ENCODE data around the gene TRAP1.
"Not testable (repeated sequence)": the region's sequence is repeated elsewhere in the genome, so short reads cannot be mapped to it uniquely, and the experiment has no call there.

The TRAP1 gene

GRCh38 chr16:3674513-3675295, 42.6 kb downstream of the TRAP1 start:
- no peak for DNase-seq (ENCODE audit: low read depth in 4 of 4, low spot score in 1 of 4)

GRCh38 chr16:3673676-3674377, 43.5 kb downstream of the TRAP1 start:
- DNase-seq (ENCODE audit: low read depth in 4 of 4, low spot score in 1 of 4): no peak

GRCh38 chr16:3673201-3673600, 44.1 kb downstream of the TRAP1 start:
- DNase-seq (ENCODE audit: low read depth in 4 of 4, low spot score in 1 of 4): no peak

- DNase-seq (ENCODE audit: low read depth in 4 of 4, low spot score in 1 of 4): no peak
Observed at GRCh38 chr16:3672571-3673041, 44.7 kb downstream of the TRAP1 start.

GRCh38 chr16:3671424-3671823, 45.9 kb downstream of the TRAP1 start:
- no peak for DNase-seq (ENCODE audit: low read depth in 4 of 4, low spot score in 1 of 4)

- no peak for DNase-seq (ENCODE audit: low read depth in 4 of 4, low spot score in 1 of 4)
Observed at GRCh38 chr16:3670711-3671110, 46.6 kb downstream of the TRAP1 start.

GRCh38 chr16:3669082-3669481, 48.2 kb downstream of the TRAP1 start:
- DNase-seq (ENCODE audit: low read depth in 4 of 4, low spot score in 1 of 4): no peak

- no peak for DNase-seq (ENCODE audit: low read depth in 4 of 4, low spot score in 1 of 4)
Observed at GRCh38 chr16:3668626-3669025, 48.7 kb downstream of the TRAP1 start.

GRCh38 chr16:3665508-3665907, 51.8 kb downstream of the TRAP1 start:
- DNase-seq (ENCODE audit: low read depth in 4 of 4, low spot score in 1 of 4): no peak

- no peak for DNase-seq (ENCODE audit: low read depth in 4 of 4, low spot score in 1 of 4)
Observed at GRCh38 chr16:3664187-3664896, 53.0 kb downstream of the TRAP1 start.

- no peak for DNase-seq (ENCODE audit: low read depth in 4 of 4, low spot score in 1 of 4)
Observed at GRCh38 chr16:3662601-3663000, 54.7 kb downstream of the TRAP1 start.

- no peak for DNase-seq (ENCODE audit: low read depth in 4 of 4, low spot score in 1 of 4)
Observed at GRCh38 chr16:3661922-3662321, 55.4 kb downstream of the TRAP1 start.

GRCh38 chr16:3661311-3661710, 56.0 kb downstream of the TRAP1 start:
- DNase-seq (ENCODE audit: low read depth in 4 of 4, low spot score in 1 of 4): no peak

GRCh38 chr16:3659251-3659650, 58.1 kb downstream of the TRAP1 start:
- no peak for DNase-seq (ENCODE audit: low read depth in 4 of 4, low spot score in 1 of 4)

GRCh38 chr16:3656491-3657468, 60.5 kb downstream of the TRAP1 start:
- peak in 2 of 4 experiments; percentile 7 to 25 for DNase-seq (ENCODE audit: low read depth in 4 of 4, low spot score in 1 of 4)

GRCh38 chr16:3656160-3656490, 61.2 kb downstream of the TRAP1 start:
- DNase-seq (ENCODE audit: low read depth in 4 of 4, low spot score in 1 of 4): not testable (repeated sequence)

GRCh38 chr16:3655396-3656159, 61.7 kb downstream of the TRAP1 start:
- no peak for DNase-seq (ENCODE audit: low read depth in 4 of 4, low spot score in 1 of 4)

GRCh38 chr16:3655030-3655395, 62.3 kb downstream of the TRAP1 start:
- no peak for DNase-seq (ENCODE audit: low read depth in 4 of 4, low spot score in 1 of 4)

GRCh38 chr16:3654249-3654991, 62.9 kb downstream of the TRAP1 start, which contains the start of gene DNASE1:
Gene DNASE1 (plus strand): TSS chr16:3654691. CDS start chr16:3655374, 683 bp downstream.
- DNase-seq (ENCODE audit: low read depth in 4 of 4, low spot score in 1 of 4): peak; percentile 21 to 48 (median 32)

All from stimulated activated CD4-positive, alpha-beta T cell treated with anti-CD3 and anti-CD28 coated beads, Interleukin-1b, Interleukin-23, amount 100 ng/mL, for 24 hours (primary cell).